HepG2 (cell line): Measurements from ENCODE around the gene CILP2. TPM values are rescaled to one million over a fixed set of nuclear protein-coding genes. Genes with fewer than 3 reads are reported as not detected.
A peak's percentile ranks its signal among the peaks of the same experiment; 100 is the strongest.

Experiments
- ATAC-seq: fragments of 200-7000 bp; cut with Tn5 transposase; 3 replicates; pipeline ENCODE4 v1.9.1; 2020; ENCODE audit warnings: mild to moderate bottlenecking, moderate library complexity
- BruUV-seq: library from RNA; stranded (reverse); fragments of 400-500 nt; replicated peaks from 2 replicates; lab custom pipeline; 2021; lab: Mats Ljungman, UMichigan
- CTCF ChIA-PET: fragments of 300-600 bp; formaldehyde crosslinking; extraction: SDS; loops from one replicate; lab custom pipeline; 2021; ENCODE audit warnings: low total read pairs, inconsistent platforms, low intra/inter-chr PET ratio; lab: Yijun Ruan, JAX
- POLR2A ChIA-PET: fragments of 350-600 bp; sonication (Branson Sonifier 250); formaldehyde crosslinking; loops from one replicate; lab custom pipeline; 2020; ENCODE audit warnings: antibody characterized with exemption, inconsistent platforms; lab: Yijun Ruan, JAX
- DNase-seq: peaks from one replicate; pipeline ENCODE4 v3.0.0-alpha.2; 2015; ENCODE audit warnings: low spot score
- FAIRE-seq: peaks from 3 replicates; lab custom pipeline; 2011; peaks lifted over from hg19 to GRCh38; lab: Jason Lieb, UNC
- H2AFZ ChIP-seq: one replicate; pipeline ENCODE4 v1.6.1; 2011; ENCODE audit warnings: low read length, inconsistent platforms
- H3K27ac ChIP-seq: fragments of 300-600 bp; 3 replicates; pipeline ENCODE4 v1.8.0; 2011; ENCODE audit warnings: mixed run types, mild to moderate bottlenecking, mixed read lengths, low read length, inconsistent platforms; ENCODE audit not compliant: insufficient read depth; ENCODE audit errors: extremely low read length
- H3K27me3 ChIP-seq, 2 experiments: fragments of 200-600 bp in 1 of 2; 2 replicates in 1 of 2; 3 replicates in 1 of 2; pipeline versions ENCODE4 v1.6.0 to v1.8.0; 2011; ENCODE audit warnings: low read length in 2 of 2, mild to moderate bottlenecking in 2 of 2, moderate library complexity in 2 of 2, inconsistent platforms in 1 of 2; ENCODE audit not compliant: insufficient read depth in 2 of 2, control insufficient read depth in 1 of 2
- H3K36me3 ChIP-seq, 2 experiments: fragments of 200-600 bp in 1 of 2; replicated peaks in 1 of 2; 2 replicates in 1 of 2; 3 replicates in 1 of 2; pipeline versions ENCODE4 v1.5.1 to v1.8.0; 2011; ENCODE audit warnings: low read length in 2 of 2, inconsistent platforms in 1 of 2; ENCODE audit not compliant: insufficient read depth in 2 of 2, control insufficient read depth in 1 of 2
- H3K4me1 ChIP-seq: 2 replicates; pipeline ENCODE4 v1.5.1; 2012; ENCODE audit warnings: low read length, inconsistent platforms; ENCODE audit not compliant: insufficient read depth
- H3K4me2 ChIP-seq: 2 replicates; pipeline ENCODE4 v1.6.0; 2011; ENCODE audit warnings: low read depth, low read length, inconsistent platforms
- H3K4me3 ChIP-seq, 3 experiments: fragments of 200-600 bp in 1 of 3; sonication (generic), shearing (Covaris generic) in 1 of 3; replicated peaks in 1 of 3; 2 replicates each; pipeline ENCODE4 v1.5.1; 2011 to 2016; ENCODE audit warnings: low read length in 3 of 3, inconsistent platforms in 2 of 3, low read depth in 2 of 3, mild to moderate bottlenecking in 2 of 3, control low read depth in 1 of 3, mixed read lengths in 1 of 3; ENCODE audit not compliant: insufficient read depth in 1 of 3
- H3K79me2 ChIP-seq: one replicate; pipeline ENCODE4 v1.6.1; 2011; ENCODE audit warnings: low read length, inconsistent platforms; ENCODE audit not compliant: insufficient read depth
- H3K9ac ChIP-seq: 2 replicates; pipeline ENCODE4 v1.6.0; 2011; ENCODE audit warnings: mild to moderate bottlenecking, low read depth, low read length, inconsistent platforms; ENCODE audit not compliant: insufficient read depth
- H3K9me3 ChIP-seq: 2 replicates; pipeline ENCODE4 v1.5.1; 2012; ENCODE audit warnings: mild to moderate bottlenecking, low read length
- H4K20me1 ChIP-seq: 2 replicates; pipeline ENCODE4 v1.6.0; 2011; ENCODE audit warnings: inconsistent platforms, mild to moderate bottlenecking, low read length, moderate library complexity; ENCODE audit not compliant: insufficient read depth
- AGO2 ChIP-seq: fragments of 200-400 bp; formaldehyde crosslinking; optimal IDR thresholded peaks from 2 replicates; pipeline ENCODE3; 2017; ENCODE audit warnings: mild to moderate bottlenecking, low read depth, low read length, moderate library complexity
- CBX2 ChIP-seq, 2 experiments: fragments of 200-600 bp in 1 of 2; sonication (generic); formaldehyde crosslinking in 1 of 2; IDR thresholded peaks; 2 replicates each; pipeline versions ENCODE4 v1.7.0 to v1.8.1; 2018 to 2022; ENCODE audit warnings: low read depth in 2 of 2, low read length in 1 of 2, mild to moderate bottlenecking in 1 of 2, missing genetic modification reagents in 1 of 2
- JARID2 ChIP-seq: sonication (generic); formaldehyde crosslinking; IDR thresholded peaks from 2 replicates; pipeline ENCODE4 v1.8.1; 2023; ENCODE audit warnings: missing genetic modification reagents, inconsistent platforms; ENCODE audit not compliant: insufficient replicate concordance
- ZBTB38 ChIP-seq: sonication (generic); formaldehyde crosslinking; IDR thresholded peaks from 2 replicates; pipeline ENCODE4 v1.5.1; 2020; ENCODE audit warnings: mild to moderate bottlenecking, missing genetic modification reagents
- ZNF274 ChIP-seq: sonication (generic); formaldehyde crosslinking; IDR thresholded peaks from 2 replicates; pipeline ENCODE4 v1.5.1; 2020; ENCODE audit warnings: mild to moderate bottlenecking, missing genetic modification reagents
- ZNF614 ChIP-seq: IDR thresholded peaks from 2 replicates; pipeline ENCODE4 v1.6.1; 2018; ENCODE audit warnings: missing biosample characterization, missing genetic modification reagents, inconsistent platforms, borderline replicate concordance
- WGBS: methylation state at CpG from one replicate; pipeline ENCODE4 v1.1.6; 2017; ENCODE audit warnings: low lambda C conversion rate; 5-methylcytosine and 5-hydroxymethylcytosine counted together
- in situ Hi-C: cut with HindIII; loops from 2 replicates; pipeline ENCODE4 v1.10.0; 2017; ENCODE audit warnings: low pct_unique_long_range_greater_than_20kb; ENCODE audit not compliant: extremely low pct_ligation_motif_present
- intact Hi-C: fragments of 100-400 bp; cut with micrococcal nuclease; formaldehyde crosslinking; loops from one replicate; pipeline ENCODE4 v1.10.0; 2022; ENCODE audit not compliant: unreplicated experiment
- polyA plus RNA-seq, 8 experiments: library from polyadenylated mRNA; depleted of rRNA in 3 of 8; stranded (reverse) in 7 of 8; unstranded in 1 of 8; fragments of >200 nt; fragmentation: Illumina TruSeq in 4 of 8; extraction: Trizol in 4 of 8; gene quantifications; 2 replicates each; pipeline versions ENCODE4 v1.2.1 to v1.2.3, GENCODE V29; 2011 to 2016; ENCODE audit warnings: low read depth in 4 of 8, missing spikeins in 1 of 8, mixed read lengths in 1 of 8; ENCODE audit not compliant: insufficient read depth in 1 of 8
- total RNA-seq, 5 experiments: library from RNA; depleted of rRNA; stranded (reverse); fragments of >200 nt; fragmentation: Illumina TruSeq; extraction: Trizol; gene quantifications; 2 replicates each; pipeline ENCODE4 v1.2.3, GENCODE V29; 2016; ENCODE audit warnings: low read depth in 1 of 5
- TF ChIP-seq, protein P1 (sequence below), 2 experiments: sonication (generic) in 1 of 2; formaldehyde crosslinking in 1 of 2; IDR thresholded peaks; 2 replicates each; pipeline versions ENCODE4 v1.6.1 to v1.9.0; 2014 to 2022; ENCODE audit warnings: antibody characterized with exemption in 1 of 2, borderline replicate concordance in 1 of 2, inconsistent platforms in 1 of 2, low read depth in 1 of 2, missing genetic modification reagents in 1 of 2
- TF ChIP-seq, protein P2 (sequence below): sonication (generic); formaldehyde crosslinking; IDR thresholded peaks from 2 replicates; pipeline ENCODE4 v1.5.1; 2020; ENCODE audit warnings: mild to moderate bottlenecking, missing genetic modification reagents, borderline replicate concordance

The CILP2 gene
- total and polyA plus RNA-seq, 2 of the 13 experiments (the other 11 are each of a cell fraction or from before 2014, with no cell fraction given): 0.09 to 0.37 TPM

DNA sequence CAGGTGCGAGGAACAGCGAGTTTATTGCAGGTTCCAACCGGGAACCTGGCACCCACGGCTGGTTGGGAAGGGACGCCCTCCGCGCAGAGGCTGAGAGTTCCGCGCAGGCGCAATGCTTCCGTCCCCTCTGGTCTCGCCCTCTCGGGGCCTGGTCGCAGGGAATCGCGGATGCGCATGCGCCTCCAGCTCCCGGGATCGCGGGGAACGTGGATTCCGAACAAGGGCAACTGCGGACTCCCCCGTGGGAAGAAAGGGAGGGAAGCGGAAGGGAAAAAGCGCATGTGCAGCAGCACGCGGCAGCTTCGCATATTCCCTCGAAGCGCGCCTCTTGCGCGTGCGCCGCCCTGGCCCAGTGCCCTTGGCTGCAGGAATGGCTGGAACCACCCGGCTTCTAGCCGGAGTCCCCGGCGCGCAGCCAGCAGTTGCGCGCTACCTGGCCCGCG, 23.8 kb upstream of the CILP2 start (continued):
- no peak for TF ChIP-seq JARID2 (CRISPR knock-in tag)
- TF ChIP-seq, protein P1, sequence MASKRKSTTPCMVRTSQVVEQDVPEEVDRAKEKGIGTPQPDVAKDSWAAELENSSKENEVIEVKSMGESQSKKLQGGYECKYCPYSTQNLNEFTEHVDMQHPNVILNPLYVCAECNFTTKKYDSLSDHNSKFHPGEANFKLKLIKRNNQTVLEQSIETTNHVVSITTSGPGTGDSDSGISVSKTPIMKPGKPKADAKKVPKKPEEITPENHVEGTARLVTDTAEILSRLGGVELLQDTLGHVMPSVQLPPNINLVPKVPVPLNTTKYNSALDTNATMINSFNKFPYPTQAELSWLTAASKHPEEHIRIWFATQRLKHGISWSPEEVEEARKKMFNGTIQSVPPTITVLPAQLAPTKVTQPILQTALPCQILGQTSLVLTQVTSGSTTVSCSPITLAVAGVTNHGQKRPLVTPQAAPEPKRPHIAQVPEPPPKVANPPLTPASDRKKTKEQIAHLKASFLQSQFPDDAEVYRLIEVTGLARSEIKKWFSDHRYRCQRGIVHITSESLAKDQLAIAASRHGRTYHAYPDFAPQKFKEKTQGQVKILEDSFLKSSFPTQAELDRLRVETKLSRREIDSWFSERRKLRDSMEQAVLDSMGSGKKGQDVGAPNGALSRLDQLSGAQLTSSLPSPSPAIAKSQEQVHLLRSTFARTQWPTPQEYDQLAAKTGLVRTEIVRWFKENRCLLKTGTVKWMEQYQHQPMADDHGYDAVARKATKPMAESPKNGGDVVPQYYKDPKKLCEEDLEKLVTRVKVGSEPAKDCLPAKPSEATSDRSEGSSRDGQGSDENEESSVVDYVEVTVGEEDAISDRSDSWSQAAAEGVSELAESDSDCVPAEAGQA (IDR thresholded peaks at IDR 0.05; ENCODE audit: low read depth): no peak
- TF ChIP-seq, protein P1 (CRISPR knock-in tag; IDR thresholded peaks at IDR 0.05; ENCODE audit: borderline replicate concordance): no peak

DNA sequence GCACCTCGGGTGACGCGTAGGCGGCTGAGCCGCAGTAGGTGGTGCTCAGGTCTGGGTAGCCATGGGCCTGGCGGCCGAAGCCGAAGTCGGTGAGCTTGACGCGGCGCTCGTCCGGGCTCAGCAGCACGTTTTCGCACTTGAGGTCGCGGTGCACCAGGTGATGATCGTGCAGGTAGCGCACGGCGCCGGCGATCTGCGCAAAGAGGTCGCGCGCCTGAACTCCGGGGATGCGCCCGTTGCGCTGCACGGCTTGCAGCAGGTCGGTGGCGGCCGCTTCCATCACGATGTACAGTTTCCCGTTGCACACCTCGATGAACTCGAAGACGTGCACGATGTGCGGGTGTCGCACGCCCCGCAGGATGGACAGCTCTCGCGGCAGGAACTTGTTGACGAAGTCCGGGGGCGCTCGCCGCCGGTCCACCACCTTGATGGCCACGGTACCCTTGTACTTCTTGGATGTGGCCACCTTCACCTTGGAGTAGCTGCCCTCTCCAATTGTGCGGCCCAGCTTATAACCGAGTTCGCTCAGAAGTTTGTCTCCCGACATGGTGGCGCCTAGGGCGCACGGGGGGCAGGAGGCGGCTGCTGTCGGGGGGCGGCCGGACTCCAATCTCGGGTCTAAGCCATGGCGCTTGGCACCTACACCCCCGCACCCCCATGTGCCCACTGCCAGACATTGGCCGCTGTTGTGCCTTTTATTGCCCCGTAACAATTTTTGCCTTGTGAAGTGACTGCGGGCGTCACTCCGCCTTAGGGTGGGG, 23.0 kb upstream of the CILP2 start, which contains the start of gene TSSK6:
Gene TSSK6 (minus strand): TSS at position 668 of the 761 bp plus-strand sequence. CDS start 121 bp downstream, at position 547.
- no TSS peak for BruUV-seq
- peaks cover 17% of the 10 kb centered on the region for H3K4me1 ChIP-seq
- peak; percentile 59 for TF ChIP-seq AGO2
- TF ChIP-seq, protein P2, sequence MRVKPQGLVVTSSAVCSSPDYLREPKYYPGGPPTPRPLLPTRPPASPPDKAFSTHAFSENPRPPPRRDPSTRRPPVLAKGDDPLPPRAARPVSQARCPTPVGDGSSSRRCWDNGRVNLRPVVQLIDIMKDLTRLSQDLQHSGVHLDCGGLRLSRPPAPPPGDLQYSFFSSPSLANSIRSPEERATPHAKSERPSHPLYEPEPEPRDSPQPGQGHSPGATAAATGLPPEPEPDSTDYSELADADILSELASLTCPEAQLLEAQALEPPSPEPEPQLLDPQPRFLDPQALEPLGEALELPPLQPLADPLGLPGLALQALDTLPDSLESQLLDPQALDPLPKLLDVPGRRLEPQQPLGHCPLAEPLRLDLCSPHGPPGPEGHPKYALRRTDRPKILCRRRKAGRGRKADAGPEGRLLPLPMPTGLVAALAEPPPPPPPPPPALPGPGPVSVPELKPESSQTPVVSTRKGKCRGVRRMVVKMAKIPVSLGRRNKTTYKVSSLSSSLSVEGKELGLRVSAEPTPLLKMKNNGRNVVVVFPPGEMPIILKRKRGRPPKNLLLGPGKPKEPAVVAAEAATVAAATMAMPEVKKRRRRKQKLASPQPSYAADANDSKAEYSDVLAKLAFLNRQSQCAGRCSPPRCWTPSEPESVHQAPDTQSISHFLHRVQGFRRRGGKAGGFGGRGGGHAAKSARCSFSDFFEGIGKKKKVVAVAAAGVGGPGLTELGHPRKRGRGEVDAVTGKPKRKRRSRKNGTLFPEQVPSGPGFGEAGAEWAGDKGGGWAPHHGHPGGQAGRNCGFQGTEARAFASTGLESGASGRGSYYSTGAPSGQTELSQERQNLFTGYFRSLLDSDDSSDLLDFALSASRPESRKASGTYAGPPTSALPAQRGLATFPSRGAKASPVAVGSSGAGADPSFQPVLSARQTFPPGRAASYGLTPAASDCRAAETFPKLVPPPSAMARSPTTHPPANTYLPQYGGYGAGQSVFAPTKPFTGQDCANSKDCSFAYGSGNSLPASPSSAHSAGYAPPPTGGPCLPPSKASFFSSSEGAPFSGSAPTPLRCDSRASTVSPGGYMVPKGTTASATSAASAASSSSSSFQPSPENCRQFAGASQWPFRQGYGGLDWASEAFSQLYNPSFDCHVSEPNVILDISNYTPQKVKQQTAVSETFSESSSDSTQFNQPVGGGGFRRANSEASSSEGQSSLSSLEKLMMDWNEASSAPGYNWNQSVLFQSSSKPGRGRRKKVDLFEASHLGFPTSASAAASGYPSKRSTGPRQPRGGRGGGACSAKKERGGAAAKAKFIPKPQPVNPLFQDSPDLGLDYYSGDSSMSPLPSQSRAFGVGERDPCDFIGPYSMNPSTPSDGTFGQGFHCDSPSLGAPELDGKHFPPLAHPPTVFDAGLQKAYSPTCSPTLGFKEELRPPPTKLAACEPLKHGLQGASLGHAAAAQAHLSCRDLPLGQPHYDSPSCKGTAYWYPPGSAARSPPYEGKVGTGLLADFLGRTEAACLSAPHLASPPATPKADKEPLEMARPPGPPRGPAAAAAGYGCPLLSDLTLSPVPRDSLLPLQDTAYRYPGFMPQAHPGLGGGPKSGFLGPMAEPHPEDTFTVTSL (CRISPR knock-in tag): 0 out of 2 replicates have a peak, but pooled peaks have one; percentile 31
- TF ChIP-seq CBX2 (IDR thresholded peaks at IDR 0.05; ENCODE audit: low read depth, low read length): no peak
- no peak for TF ChIP-seq CBX2 (CRISPR knock-in tag; IDR thresholded peaks at IDR 0.05; ENCODE audit: low read depth)
- TF ChIP-seq ZNF274 (CRISPR knock-in tag): 0 out of 2 replicates have a peak, but pooled peaks have one; percentile 10
- TF ChIP-seq ZBTB38 (CRISPR knock-in tag): peak; percentile 48
- TF ChIP-seq ZNF614 (CRISPR knock-in tag): no peak

More for the DNA sequence above, 23.0 kb upstream of the CILP2 start, which contains the start of gene TSSK6:
- ATAC-seq (no peak), FAIRE-seq (no peak), DNase-seq (no peak)
- Histone ChIP-seq H3K4me3 (peak within 1 kb of the TSS; percentile 78 to 100 (median 93)), H2AFZ (no peak within 1 kb of the TSS), H3K27ac (peak within 1 kb of the TSS; percentile 69), H4K20me1 (0 out of 2 replicates have a peak, but pooled peaks cover 7% of the 10 kb centered on the region), H3K79me2 (peaks cover 18% of the 10 kb centered on the region), H3K36me3 (peaks cover 4 to 11% of the 10 kb centered on the region in 2 experiments; a peak in 3 of 5 replicates), H3K9me3 (no peaks in the 10 kb centered on the region), H3K4me2 (peak within 1 kb of the TSS; percentile 92), H3K9ac (peak within 1 kb of the TSS; percentile 81), H3K27me3 (no peaks in the 10 kb centered on the region; a peak in 1 of 5 replicates)
- WGBS: 97% methylated on average over 53 of the region's 74 CpGs
- ChIA-PET CTCF (no interaction called here), POLR2A (interaction anchor here (0.9 to 1.6 kb wide), 8 partner anchors 10 to 537 kb away, joined by 3 to 6 read pairs (median 4); partner anchors contain the start of gene GATAD2A)
- in situ Hi-C loops (no loop called here), intact Hi-C loops (no loop called here)
